Choroid plexus epithelial cell (primary cell): ENCODE measurements around the gene PDRG1.

Experiments
- DNase-seq: peaks from one replicate; pipeline ENCODE4 v3.0.0-alpha.2; 2010; ENCODE audit warnings: low read depth
- H3K4me3 ChIP-seq: 2 replicates; pipeline ENCODE4 v1.5.1; 2011; ENCODE audit warnings: low read depth, mild to moderate bottlenecking, control low read depth, low read length, moderate library complexity
- CTCF ChIP-seq: conservative IDR thresholded peaks from 2 replicates; pipeline ENCODE4 v1.5.1; 2011; ENCODE audit warnings: low read depth, mild to moderate bottlenecking, control low read depth, inconsistent platforms, low read length, moderate library complexity

The PDRG1 gene

GRCh38 chr20:31954500-31954899, 2.7 kb upstream of the PDRG1 start:
- no peak overlapping the region for H3K4me3 ChIP-seq
- DNase-seq: no peak
- TF ChIP-seq CTCF: no peak

GRCh38 chr20:31953556-31954148, 1.8 kb upstream of the PDRG1 start:
- TF ChIP-seq CTCF: no peak
- no peak overlapping the region for H3K4me3 ChIP-seq
- no peak for DNase-seq

GRCh38 chr20:31951203-31951529, 680 bp downstream of the PDRG1 start:
- DNase-seq: no peak
- peak overlapping the region; percentile 94 for H3K4me3 ChIP-seq
- no peak for TF ChIP-seq CTCF

- no peak for TF ChIP-seq CTCF
- DNase-seq: no peak
- H3K4me3 ChIP-seq: no peak overlapping the region
Observed at GRCh38 chr20:31949877-31950646, 1.8 kb downstream of the PDRG1 start.

GRCh38 chr20:31948008-31948407, 3.8 kb downstream of the PDRG1 start:
- peak; percentile 12 for DNase-seq
- no peak for TF ChIP-seq CTCF
- no peak overlapping the region for H3K4me3 ChIP-seq

GRCh38 chr20:31945785-31946184, 6.1 kb downstream of the PDRG1 start:
- no peak overlapping the region for H3K4me3 ChIP-seq
- peak; percentile 16 for TF ChIP-seq CTCF
- peak; percentile 83 for DNase-seq

- TF ChIP-seq CTCF: no peak
- DNase-seq: no peak
- H3K4me3 ChIP-seq: no peak overlapping the region
Observed at GRCh38 chr20:31945319-31945718, 6.5 kb downstream of the PDRG1 start.
